Measurements from ENCODE around the gene DNAH12. TPM values are rescaled to one million over a fixed set of nuclear protein-coding genes. Genes with fewer than 3 reads are reported as not detected.

The DNAH12 gene
- total RNA-seq, 3 donors from 2014 or later = 0.15 to 0.33 (median 0.32) TPM

- TF ChIP-seq POLR2A (IDR thresholded peaks at IDR 0.05) (no peak), CTCF (IDR thresholded peaks at IDR 0.05) (no peak), POLR2AphosphoS5 (IDR thresholded peaks at IDR 0.05) (no peak)
- Histone ChIP-seq H3K36me3 (peaks cover 4% of the 10 kb centered on the region), H3K4me3 (no peak overlapping the region), H3K27ac (no peak overlapping the region), H3K4me1 (no peaks in the 10 kb centered on the region), H3K9me3 (no peaks in the 10 kb centered on the region), H3K27me3 (no peaks in the 10 kb centered on the region)
- intact Hi-C loops (cut with DNase I; ENCODE audit: low total_unique reads) = no loop called here
- no peak for DNase-seq (ENCODE audit: low spot score in 2 of 2)
Measured at GRCh38 chr3:57570878-57571277, 26.7 kb upstream of the DNAH12 start.

GRCh38 chr3:57569859-57570450, 25.8 kb upstream of the DNAH12 start:
- no peak for DNase-seq (ENCODE audit: low spot score in 2 of 2)
- no peak for TF ChIP-seq POLR2AphosphoS5 (IDR thresholded peaks at IDR 0.05)
- TF ChIP-seq CTCF (IDR thresholded peaks at IDR 0.05) = no peak
- no peak for TF ChIP-seq POLR2A (IDR thresholded peaks at IDR 0.05)
- H3K4me3 ChIP-seq = no peak overlapping the region
- intact Hi-C loops (cut with DNase I; ENCODE audit: low total_unique reads) = no loop called here
- peaks cover 4% of the 10 kb centered on the region for H3K36me3 ChIP-seq
- H3K4me1 ChIP-seq = no peaks in the 10 kb centered on the region
- H3K9me3 ChIP-seq = no peaks in the 10 kb centered on the region
- H3K27ac ChIP-seq = no peak overlapping the region
- H3K27me3 ChIP-seq = no peaks in the 10 kb centered on the region

GRCh38 chr3:57559526-57559925, 15.4 kb upstream of the DNAH12 start:
- no peaks in the 10 kb centered on the region for H3K36me3 ChIP-seq
- H3K4me3 ChIP-seq = no peak overlapping the region
- DNase-seq (ENCODE audit: low spot score in 2 of 2) = no peak
- H3K9me3 ChIP-seq = no peaks in the 10 kb centered on the region
- intact Hi-C loops (cut with DNase I; ENCODE audit: low total_unique reads) = no loop called here
- H3K4me1 ChIP-seq = peaks cover 0 to 15% of the 10 kb centered on the region in 2 donors
- no peaks in the 10 kb centered on the region for H3K27me3 ChIP-seq
- TF ChIP-seq POLR2A (IDR thresholded peaks at IDR 0.05) (no peak), POLR2AphosphoS5 (IDR thresholded peaks at IDR 0.05) (no peak), CTCF (IDR thresholded peaks at IDR 0.05) (no peak)
- no peak overlapping the region for H3K27ac ChIP-seq

GRCh38 chr3:57557085-57557537, 13.0 kb upstream of the DNAH12 start:
- no peak for DNase-seq (ENCODE audit: low spot score in 2 of 2)

More at GRCh38 chr3:57557085-57557537, 13.0 kb upstream of the DNAH12 start:
- Histone ChIP-seq H3K27ac (peak overlapping the region; percentile 90 to 93), H3K9me3 (no peaks in the 10 kb centered on the region), H3K4me3 (peak overlapping the region; percentile 68 to 86 (median 74)), H3K27me3 (no peaks in the 10 kb centered on the region), H3K36me3 (no peaks in the 10 kb centered on the region), H3K4me1 (peaks cover 0 to 15% of the 10 kb centered on the region in 2 donors)
- intact Hi-C loops (cut with DNase I; ENCODE audit: low total_unique reads) = no loop called here
- TF ChIP-seq POLR2A (IDR thresholded peaks at IDR 0.05) (no peak), POLR2AphosphoS5 (IDR thresholded peaks at IDR 0.05) (no peak), CTCF (IDR thresholded peaks at IDR 0.05) (no peak)
